Ramos (cell line): ENCODE data around the gene UBE2E1.
"Not testable (repeated sequence)": the region's sequence is repeated elsewhere in the genome, so short reads cannot be mapped to it uniquely, and the experiment has no call there.

Experiments used
- in situ Hi-C: fragments of 300-500 bp; cut with MboI; formaldehyde crosslinking; loops from one replicate; pipeline ENCODE4 v1.14.3; 2022; ENCODE audit warnings: low sequenced_read_pairs; ENCODE audit not compliant: unreplicated experiment

The UBE2E1 gene

DNA sequence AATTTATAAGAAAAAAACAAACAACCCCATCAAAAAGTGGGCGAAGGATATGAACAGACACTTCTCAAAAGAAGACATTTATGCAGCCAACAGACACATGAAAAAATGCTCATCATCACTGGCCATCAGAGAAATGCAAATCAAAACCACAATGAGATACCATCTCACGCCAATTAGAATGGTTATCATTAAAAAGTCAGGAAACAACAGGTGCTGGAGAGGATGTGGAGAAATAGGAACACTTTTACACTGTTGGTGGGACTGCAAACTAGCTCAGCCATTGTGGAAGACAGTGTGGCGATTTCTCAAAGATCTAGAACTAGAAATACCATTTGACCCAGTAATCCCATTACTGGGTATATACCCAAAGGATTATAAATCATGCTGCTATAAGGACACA, 106.6 kb downstream of the UBE2E1 start:
- in situ Hi-C loops: not testable (repeated sequence)

DNA sequence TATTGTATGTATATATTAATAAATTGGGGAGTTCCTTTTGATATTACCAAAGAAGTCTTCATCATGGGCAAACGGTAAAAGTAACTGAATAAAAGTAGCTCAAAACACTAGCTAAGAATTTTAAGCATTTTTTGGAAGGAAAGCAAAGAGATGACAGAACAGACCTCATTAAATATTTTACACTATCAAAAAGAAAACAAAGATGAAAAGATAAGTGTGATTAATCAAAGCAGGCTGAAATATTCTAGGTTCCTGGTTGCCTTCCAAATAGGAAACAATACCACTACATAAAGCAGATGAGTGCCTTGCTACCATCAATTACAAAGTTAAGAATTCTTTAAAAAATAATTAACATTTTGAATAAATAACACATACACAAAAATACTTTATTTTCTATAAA, 107.4 kb downstream of the UBE2E1 start:
- in situ Hi-C loops: no loop called here

DNA sequence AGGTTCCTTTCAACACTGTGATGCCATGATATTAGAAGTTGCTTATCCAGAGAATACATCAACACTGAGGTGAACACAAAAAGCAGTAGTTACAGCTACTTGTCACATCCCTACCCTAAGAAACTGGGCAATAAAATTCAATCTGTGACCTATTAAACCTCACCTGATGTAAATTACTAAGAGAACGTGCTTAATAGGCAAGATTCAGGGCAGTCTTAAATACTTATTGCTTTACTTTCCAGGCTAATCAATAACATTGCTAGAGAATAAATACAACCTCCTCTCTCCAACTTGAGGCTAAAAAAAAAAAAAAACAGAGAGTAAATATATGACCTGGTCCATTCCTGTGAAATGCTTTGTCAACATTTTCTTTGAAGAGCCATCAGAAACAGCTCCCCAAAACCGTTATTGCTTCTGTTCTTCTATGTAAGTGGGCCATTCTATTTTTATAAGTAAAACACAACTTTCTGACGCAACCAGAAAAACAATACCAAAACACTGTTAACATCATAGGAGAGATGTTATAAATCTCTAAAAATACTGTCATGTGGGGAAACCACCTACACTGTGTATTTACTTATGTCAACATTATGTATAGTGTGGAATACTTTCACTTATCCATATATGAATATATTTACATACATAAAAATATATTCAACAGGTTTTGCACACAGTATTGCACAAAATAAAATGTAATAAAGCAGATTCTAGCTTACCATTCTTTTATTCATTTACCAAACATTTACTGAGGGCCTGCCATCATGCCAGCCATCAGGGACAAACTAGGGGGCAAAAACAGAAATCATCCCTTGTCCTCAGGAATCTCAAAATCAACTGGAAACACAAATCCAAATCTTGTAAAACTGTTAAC, 108.4 kb downstream of the UBE2E1 start:
- in situ Hi-C loops: no loop called here

DNA sequence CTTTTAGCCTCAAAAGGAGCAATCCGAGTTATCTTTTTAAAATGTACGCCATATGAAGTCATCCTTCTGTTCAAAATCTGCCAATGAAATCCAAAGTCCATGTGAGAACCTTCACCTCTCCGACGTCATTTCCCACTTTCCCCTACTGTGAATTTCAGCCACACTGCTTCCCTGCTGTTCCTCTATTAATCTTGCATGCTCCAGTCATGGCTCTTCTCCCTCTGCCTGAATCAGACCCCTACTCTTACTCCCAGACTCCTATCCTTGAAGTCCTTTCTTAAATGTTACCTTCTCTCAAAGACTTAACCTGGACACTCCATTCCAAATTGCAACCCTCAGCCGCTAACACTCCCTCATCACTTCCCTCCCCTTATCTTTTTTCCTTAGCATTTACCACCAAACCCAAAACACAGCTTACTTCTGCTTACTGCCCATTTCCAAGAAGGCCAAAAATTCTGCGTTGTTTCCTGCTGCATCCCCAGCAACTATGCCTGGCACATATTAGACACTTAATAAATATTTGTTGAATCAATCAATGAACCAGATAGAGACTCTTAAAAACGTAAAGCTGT, 109.9 kb downstream of the UBE2E1 start:
- in situ Hi-C loops: no loop called here

DNA sequence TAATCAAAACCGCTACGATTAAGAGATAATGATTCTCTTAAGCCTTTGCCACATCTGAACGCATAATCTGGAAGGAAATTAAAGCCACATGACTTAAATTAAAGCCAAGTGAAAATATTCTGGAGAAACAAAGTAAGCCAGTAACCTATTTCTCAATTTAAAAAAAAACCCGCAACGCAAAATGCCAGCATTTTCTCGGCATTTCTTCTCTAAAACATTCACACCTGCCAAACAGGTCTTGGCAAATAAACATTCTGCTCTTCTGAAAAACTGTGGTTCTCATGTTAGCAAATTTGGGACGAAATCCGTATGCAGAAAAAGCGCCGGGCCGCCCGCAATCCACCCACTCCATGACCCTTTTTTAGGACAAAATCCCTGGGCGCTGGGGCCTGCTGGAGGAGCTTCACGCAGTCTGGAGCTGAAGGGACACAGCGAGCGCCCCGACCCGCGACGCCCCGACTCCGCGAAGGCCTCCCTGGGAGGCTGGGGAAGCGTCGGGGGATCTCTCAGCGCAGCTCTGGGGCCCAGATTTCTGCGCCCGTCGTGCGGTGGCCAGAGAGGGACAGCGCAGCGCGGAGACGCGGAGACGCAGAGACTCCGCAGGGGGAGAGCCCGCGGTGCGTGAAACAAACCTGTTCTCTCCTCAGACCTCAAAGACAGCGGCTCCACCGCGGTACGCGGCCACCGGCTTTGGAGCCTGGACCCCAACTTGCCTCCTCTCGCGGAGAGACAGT, 110.6 kb downstream of the UBE2E1 start:
- in situ Hi-C loops: no loop called here

DNA sequence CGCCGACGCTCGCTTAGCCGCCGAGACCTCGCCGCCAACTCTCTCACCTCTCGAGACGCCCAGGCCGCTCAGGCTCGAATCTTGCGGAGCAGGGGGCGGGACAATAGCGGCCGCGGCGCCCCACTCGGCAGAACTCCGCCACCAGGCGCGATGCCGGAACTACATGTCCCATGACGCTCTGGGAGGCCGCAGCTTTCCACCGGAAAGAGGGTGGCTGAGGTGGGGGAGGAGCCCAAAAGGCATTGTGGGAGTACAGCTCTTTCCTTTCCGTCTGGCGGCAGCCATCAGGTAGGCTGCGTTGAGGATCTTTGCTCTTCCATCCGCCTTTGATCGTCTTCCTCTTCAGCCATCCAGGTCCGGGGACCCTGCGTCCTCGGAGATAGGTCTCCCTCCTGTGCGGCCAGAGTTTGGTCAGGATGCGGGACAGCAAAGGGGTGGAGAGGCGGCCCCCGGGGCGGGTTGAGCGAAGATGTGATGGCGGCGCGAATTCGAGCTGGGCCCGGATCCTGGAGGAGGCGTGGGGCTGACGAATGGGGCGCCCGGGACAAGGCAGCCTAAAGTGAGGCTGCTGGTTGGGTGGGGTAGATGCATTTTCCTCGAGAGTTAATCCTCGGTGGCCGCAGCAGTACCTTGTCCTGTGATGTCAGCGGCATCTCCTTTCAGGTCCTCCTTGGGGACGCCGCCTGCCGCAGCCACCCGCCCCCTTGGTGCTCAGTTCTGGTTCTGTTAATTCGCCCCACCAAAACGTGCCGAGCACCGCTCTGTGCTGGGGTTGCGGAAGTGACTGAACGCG, 111.3 kb downstream of the UBE2E1 start, which contains the start of the genes NKIRAS1 and RPL15:
NKIRAS1 (minus strand) TSS at position 105 of the 793 bp plus-strand sequence. CDS start 6,086 bp downstream, outside the sequence.
RPL15 (plus strand) TSS at position 247 of the 793 bp plus-strand sequence. CDS start 728 bp downstream, outside the sequence.
- in situ Hi-C loops: no loop called here

DNA sequence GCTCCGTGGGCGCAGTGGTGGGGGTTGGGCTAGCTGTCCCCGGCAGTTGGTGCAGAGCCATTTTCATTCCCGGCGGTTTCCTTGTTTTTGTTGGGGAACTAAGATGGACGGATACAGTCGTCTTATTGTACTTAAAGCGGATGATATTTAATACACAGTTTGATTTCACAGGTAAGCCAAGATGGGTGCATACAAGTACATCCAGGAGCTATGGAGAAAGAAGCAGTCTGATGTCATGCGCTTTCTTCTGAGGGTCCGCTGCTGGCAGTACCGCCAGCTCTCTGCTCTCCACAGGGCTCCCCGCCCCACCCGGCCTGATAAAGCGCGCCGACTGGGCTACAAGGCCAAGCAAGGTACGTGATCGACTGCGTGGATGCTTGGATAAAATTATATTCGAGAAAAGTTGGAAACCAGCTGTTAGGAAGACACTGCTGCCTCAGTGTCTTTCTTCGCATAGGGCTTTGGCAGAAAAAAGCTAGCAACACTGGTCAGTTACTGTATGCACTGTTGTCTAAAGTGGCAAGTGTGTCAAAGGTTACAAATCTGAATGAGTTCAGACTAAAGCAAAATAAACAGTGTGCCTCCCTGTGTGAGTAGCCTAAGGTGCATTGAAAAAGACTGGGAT, 112.0 kb downstream of the UBE2E1 start:
- in situ Hi-C loops: not testable (repeated sequence)

DNA sequence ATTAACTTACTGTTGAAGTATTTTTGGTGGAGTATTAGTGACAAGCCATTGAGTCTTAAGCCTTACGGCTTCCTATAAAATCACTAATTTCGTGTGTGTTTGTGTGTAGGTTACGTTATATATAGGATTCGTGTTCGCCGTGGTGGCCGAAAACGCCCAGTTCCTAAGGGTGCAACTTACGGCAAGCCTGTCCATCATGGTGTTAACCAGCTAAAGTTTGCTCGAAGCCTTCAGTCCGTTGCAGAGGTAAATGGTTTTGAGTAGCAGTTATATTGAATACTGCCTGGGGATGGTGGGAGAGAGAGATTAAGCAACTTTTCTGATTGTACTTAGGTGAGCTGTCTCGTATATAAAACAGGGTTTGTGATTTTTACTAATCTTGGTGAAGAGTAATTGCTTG, 112.6 kb downstream of the UBE2E1 start:
- in situ Hi-C loops: not testable (repeated sequence)

DNA sequence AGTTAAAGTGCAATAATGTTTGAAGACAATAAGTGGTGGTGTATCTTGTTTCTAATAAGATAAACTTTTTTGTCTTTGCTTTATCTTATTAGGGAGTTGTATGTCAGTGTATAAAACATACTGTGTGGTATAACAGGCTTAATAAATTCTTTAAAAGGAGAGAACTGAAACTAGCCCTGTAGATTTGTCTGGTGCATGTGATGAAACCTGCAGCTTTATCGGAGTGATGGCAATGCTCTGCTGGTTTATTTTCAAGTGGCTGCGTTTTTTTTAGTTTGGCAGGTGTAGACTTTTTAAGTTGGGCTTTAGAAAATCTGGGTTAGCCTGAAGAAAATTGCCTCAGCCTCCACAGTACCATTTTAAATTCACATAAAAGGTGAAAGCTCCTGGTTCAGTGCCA, 113.9 kb downstream of the UBE2E1 start:
- in situ Hi-C loops: no loop called here

DNA sequence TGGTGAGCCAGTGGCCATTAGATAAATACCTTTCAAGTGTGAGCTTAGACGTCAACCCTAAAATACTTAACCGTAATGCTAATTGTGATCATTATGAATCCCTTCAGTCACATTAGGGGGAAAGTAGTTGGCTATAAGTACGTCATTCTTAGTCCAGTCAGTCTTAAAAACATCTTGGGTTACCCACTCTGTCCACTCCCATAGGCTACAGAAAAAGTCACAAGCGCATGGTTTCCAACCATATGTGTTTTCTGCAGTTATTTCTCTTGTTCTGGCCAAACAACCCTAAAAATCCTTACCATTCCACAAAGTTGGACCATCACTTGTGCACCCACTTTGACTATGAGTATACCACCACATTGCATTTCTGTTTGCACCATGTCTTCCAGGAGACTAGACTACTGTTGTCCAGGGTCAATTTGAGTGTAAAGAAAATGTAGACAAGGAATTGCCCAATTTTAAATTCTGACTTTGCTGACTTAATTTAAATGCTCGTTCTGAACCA, 114.4 kb downstream of the UBE2E1 start:
- in situ Hi-C loops: no loop called here

DNA sequence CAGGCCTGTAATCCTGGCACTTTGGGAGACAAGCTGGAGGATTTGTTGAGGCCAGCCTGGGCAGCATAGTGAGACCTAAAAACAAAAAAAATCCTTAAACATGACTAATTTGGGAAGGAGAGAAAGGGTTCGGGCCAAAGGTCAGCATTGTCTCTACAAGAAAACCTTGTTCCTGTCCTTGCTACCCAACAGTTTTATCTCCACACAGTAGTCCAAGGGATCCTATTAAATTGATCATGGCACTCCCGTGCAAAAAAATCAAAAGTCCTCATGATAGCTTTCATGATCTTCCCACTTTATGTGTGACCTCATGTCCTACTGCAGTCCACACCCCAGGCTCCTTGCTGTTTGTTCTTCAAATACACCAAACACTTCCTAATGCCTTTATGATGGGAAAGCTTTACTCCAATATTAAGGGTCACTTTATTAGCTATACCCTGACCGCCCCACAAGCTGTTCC, 115.3 kb downstream of the UBE2E1 start:
- in situ Hi-C loops: no loop called here

DNA sequence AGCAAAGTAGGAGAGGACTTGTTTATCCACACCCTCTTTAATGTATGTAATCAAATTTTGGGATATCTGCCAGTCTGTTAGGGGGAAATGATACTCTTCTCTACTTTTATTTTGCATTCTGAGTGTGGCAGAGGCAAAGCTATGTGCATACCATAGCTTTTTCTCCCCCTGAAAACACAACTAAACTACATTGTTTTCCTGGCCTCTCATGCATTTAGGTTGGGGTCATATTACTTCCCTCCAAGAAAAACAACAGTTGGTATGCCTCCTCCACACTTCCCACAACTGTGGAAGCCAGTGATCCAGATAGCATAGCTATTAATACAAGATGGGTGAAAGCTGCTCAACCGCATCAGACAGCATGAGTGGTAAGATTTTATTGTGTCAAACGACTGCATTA, 118.0 kb downstream of the UBE2E1 start:
- in situ Hi-C loops: no loop called here

DNA sequence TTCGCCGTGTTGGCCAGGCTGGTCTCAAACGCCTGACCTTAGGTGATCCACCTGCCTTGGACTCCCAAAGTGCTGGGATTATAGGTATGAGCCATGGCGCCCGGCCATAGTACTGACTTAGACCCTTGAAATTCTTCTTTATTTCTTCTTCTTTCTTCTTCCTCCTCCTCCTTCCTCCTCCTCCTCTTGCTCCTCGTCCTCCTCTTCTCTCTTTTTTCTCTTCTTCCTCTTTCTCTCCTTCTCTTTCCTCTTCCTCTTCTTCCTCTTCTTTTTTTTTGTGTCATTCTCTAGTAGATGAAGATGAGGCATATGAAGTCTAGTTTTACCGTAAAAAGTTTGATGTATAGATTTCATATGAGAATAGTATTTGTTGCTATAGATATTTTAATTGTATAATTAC, 120.5 kb downstream of the UBE2E1 start:
- in situ Hi-C loops: no loop called here

DNA sequence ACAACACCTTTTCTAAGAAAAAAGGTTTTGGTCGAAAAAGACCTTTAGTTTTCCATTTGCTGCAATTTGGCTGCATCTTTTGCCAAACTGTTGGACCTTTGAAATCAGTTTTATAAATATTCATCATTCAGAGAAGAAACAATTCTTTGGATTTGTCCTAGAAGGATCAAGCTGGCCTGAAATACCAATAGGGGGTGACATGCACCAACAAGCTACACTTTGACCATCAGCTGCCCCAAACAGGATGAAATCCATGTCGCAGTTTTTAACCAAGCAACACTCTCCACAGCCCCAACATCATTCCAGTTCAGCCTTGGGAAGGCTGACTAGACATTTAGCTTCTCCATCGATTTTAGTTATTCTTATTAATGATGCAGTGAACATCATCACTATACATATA, 121.0 kb downstream of the UBE2E1 start:
- in situ Hi-C loops: no loop called here

DNA sequence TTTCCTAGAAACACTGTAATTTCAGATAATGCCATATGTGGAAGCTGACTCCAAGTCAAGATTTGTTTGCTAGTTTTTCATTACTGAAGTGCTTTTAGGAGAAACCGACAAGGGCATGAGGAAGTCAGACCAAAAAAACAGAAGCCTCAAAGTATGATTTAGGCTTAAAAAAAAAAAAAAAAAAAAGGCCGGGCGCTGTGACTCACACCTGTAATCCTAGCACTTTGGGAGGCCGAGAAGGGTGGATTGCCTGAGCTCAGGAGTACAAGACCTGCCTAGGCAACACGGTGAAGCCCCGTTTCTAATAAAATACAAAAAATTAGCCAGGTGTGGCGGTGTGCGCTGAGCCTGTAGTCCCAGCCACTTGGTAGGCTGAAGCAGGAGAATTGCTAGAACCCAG, 122.8 kb downstream of the UBE2E1 start:
- in situ Hi-C loops: no loop called here

DNA sequence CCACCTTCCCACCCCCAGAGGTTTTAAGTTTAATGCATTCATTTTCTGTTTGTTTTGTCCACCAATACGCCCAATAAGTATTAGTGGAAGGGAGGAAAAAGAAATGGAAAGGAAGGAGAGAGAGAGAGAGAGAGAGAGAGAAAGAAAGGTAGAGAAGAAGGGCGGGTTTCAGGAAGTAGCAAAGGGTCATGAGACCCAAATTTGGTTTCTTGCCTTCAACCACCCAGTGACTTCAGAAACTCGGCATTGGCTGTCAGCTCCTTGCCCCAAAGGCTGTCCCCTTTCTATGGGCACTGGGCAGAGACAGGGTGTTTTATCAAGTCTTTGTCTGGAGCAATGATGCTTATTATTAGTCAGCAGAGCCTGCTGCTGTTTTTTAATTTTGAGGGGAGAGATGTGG, 125.8 kb downstream of the UBE2E1 start:
- in situ Hi-C loops: no loop called here

DNA sequence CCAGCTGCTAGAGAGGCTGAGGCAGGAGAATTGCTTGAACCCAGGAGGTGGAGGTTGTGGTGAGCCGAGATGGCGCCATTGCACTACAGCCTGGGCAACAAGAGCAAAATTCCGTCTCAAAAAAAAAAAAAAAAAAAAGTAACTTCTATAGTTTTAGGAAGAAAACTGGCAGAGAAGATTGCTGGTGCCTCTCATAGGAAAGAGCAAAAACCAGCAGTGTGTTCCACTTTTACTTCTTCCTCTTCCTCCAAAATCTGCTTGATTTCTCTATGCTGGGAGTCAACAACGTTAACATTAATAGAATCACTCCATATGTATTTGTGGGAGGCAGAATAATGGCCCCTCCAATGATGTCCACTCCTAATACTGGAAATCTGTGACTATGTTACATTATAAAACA, 126.8 kb downstream of the UBE2E1 start:
- in situ Hi-C loops: no loop called here

DNA sequence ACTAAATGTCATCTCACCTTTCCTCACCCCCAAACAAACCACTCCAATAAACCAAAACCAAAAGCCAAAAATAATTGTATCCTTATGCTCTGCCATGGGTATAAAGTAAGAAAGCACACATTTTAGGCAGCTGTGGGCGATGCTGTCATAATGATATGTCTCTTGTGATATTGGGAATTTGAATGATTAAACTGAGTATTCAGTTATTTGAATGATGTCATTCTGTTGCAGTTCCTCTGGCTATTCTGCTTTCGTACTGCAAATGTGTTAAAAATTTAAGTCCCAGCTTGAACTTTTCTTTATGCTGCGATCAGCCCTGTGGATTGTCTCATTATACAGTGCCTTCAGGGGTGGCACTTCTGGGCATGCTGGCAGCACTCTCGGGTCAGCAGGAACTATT, 128.5 kb downstream of the UBE2E1 start:
- in situ Hi-C loops: no loop called here

DNA sequence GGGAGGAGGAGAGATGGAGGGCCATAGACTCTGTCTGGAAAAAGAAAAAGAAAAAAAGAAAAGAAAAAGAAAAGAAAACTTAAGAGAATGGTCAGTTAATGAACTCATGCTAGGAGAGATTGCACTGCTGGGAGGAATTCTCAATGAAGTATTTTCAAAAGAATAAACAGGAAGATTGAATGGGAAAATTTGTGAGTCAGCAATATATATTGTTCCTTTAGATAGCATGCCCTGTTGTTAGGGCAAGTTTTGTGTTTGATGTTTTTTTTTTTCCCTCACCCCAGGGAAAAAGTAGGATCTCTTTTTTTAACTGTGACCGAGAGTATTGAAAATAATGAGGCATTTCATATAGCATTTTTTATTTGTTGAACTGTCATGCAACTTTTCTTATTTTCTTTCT, 131.5 kb downstream of the UBE2E1 start:
- in situ Hi-C loops: no loop called here

DNA sequence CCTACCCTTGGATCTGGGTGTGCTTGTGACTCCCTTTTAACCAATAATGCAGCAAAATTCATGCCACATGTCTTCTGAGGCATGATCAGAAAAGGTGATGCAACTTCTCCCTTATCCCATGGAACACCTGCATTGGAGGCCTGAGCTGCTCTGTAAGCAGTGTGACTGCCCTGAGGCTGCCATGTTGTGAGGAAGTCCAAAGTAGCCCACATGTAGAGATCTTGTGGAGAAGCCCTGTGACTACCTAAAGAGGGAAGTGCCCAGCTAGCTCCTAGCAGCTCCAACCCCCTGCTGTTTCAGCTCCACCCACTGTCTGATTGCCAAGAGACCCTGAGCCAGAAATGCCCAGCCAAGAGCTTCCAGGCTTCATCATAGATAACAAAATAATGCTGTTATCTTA, 132.9 kb downstream of the UBE2E1 start:
- in situ Hi-C loops: no loop called here
